ENCODE data around the gene EHBP1. TPM values are rescaled to one million over a fixed set of nuclear protein-coding genes. Genes with fewer than 3 reads are reported as not detected.
"Not testable (repeated sequence)": the region's sequence is repeated elsewhere in the genome, so short reads cannot be mapped to it uniquely, and the experiment has no call there.

Gene EHBP1
- total RNA-seq, 2 experiments from 2014 or later, result 22.7 to 29.5 TPM

GRCh38 chr2:62749111-62749510 is 43.6 kb downstream of the EHBP1 start:
- H3K9me3 Mint-ChIP-seq (ENCODE audit: low read depth); CTCF ChIA-PET; H3K27me3 Mint-ChIP-seq; H3K4me1 Mint-ChIP-seq; ATAC-seq; H3K27ac Mint-ChIP-seq; H3K4me3 Mint-ChIP-seq; DNase-seq: not testable (repeated sequence)
- peaks cover 16% of the 10 kb centered on the region for H3K36me3 Mint-ChIP-seq

DNA sequence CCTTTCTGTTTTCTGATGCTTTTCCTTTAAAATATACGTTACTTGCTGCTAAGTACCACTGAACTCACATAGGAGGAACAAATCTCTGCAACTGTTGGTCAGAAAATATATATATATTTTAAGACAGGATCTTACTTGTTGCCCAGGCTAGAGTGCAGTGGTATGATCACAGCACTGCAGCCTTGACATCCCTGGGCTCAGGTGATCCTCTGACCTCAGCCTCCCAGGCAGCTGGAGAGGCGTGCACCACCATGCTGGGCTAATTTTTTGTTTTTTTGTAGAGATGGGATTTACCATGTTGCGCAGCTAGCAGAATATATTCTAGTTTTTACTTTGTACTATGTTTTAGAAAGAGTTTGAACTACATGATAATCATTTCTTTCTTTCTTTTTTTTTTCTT is 51.5 kb downstream of the EHBP1 start:
- Mint-ChIP-seq H3K4me3 (no peak overlapping the region), H3K36me3 (peaks cover 3% of the 10 kb centered on the region), H3K4me1 (no peaks in the 10 kb centered on the region), H3K27me3 (no peaks in the 10 kb centered on the region), H3K9me3 (ENCODE audit: low read depth) (no peaks in the 10 kb centered on the region), H3K27ac (no peak overlapping the region)
- CTCF ChIA-PET, result interaction anchor here (0.6 to 1.7 kb wide), 3 partner anchors 18 to 845 kb away, joined by 3 to 5 read pairs (median 3); no protein-coding TSS in a partner anchor
- DNase-seq (no peak), ATAC-seq (no peak)

DNA sequence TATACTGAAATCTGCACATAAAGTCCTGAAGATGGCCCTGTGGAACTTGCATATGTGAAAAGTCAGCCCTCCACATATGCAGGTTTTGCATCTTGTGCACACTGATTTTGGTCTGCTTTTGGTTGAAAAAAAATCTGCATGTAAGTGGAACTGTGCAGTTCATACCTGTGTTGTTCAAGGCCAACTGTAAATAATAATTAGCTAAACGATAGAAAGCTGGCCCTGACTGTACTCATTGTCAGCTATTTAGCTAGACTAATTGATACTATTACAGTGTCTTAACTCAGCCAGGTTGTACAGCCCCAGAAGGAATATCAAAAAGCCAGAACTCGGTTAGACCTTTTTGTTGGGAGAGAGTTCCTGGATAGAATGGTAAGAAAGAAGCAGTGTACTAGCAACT is 54.5 kb downstream of the EHBP1 start:
- no peak for ATAC-seq

GRCh38 chr2:62760555-62760954 is 55.0 kb downstream of the EHBP1 start:
- Mint-ChIP-seq H3K4me1 (no peaks in the 10 kb centered on the region), H3K9me3 (ENCODE audit: low read depth) (no peaks in the 10 kb centered on the region), H3K36me3 (no peaks in the 10 kb centered on the region), H3K27me3 (no peaks in the 10 kb centered on the region), H3K27ac (no peak overlapping the region), H3K4me3 (no peak overlapping the region)
- DNase-seq (no peak), ATAC-seq (no peak)
- CTCF ChIA-PET, result no interaction called here

More for the DNA sequence above, 54.5 kb downstream of the EHBP1 start:
- H3K4me1 Mint-ChIP-seq, result no peaks in the 10 kb centered on the region
- no peaks in the 10 kb centered on the region for H3K27me3 Mint-ChIP-seq
- H3K9me3 Mint-ChIP-seq (ENCODE audit: low read depth), result no peaks in the 10 kb centered on the region
- CTCF ChIA-PET, result no interaction called here
- no peaks in the 10 kb centered on the region for H3K36me3 Mint-ChIP-seq
- no peak overlapping the region for H3K4me3 Mint-ChIP-seq
- no peak overlapping the region for H3K27ac Mint-ChIP-seq
- no peak for DNase-seq

- Mint-ChIP-seq H3K27me3 (no peaks in the 10 kb centered on the region), H3K36me3 (peaks cover 2% of the 10 kb centered on the region), H3K9me3 (ENCODE audit: low read depth) (no peaks in the 10 kb centered on the region), H3K4me1 (no peaks in the 10 kb centered on the region), H3K27ac (no peak overlapping the region), H3K4me3 (no peak overlapping the region)
- CTCF ChIA-PET, result no interaction called here
- DNase-seq (no peak), ATAC-seq (no peak)
These were observed 60.3 kb downstream of the EHBP1 start for GRCh38 chr2:62765619-62766376.

DNA sequence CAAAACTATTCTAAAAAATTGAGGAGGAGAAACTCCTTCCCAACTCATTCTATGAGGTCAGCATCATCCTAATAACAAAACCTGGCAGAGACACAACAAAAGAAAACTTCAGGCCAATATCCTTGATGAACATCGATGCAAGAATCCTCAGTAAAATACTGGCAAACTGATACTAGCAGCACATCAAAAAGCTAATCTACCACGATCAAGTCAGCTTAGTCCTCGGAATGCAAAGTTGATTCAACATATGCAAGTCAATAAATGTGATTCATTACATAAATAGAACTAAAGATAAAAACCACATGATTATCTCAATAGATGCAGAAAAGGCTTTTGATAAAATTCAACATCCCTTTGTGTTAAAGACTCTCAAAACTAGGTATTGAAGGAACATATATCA is 63.1 kb downstream of the EHBP1 start:
- H3K9me3 Mint-ChIP-seq (ENCODE audit: low read depth), result no peaks in the 10 kb centered on the region
- H3K27ac Mint-ChIP-seq, result no peak overlapping the region
- CTCF ChIA-PET, result interaction anchor here (1.0 to 1.6 kb wide), 4 partner anchors 102 to 314 kb away, joined by 3 to 6 read pairs (median 4); no protein-coding TSS in a partner anchor
- H3K4me1 Mint-ChIP-seq, result no peaks in the 10 kb centered on the region
- no peak overlapping the region for H3K4me3 Mint-ChIP-seq
- ATAC-seq, result no peak
- no peaks in the 10 kb centered on the region for H3K27me3 Mint-ChIP-seq
- no peak for DNase-seq
- H3K36me3 Mint-ChIP-seq, result peaks cover 2% of the 10 kb centered on the region

GRCh38 chr2:62770629-62771028 is 65.1 kb downstream of the EHBP1 start:
- ATAC-seq (no peak), DNase-seq (no peak)
- no peaks in the 10 kb centered on the region for H3K27me3 Mint-ChIP-seq
- H3K27ac Mint-ChIP-seq, result no peak overlapping the region
- H3K4me3 Mint-ChIP-seq, result no peak overlapping the region
- H3K9me3 Mint-ChIP-seq (ENCODE audit: low read depth), result no peaks in the 10 kb centered on the region
- CTCF ChIA-PET, result interaction anchor here (0.6 to 1.7 kb wide), 2 partner anchors 110 to 313 kb away, joined by 3 to 10 read pairs; no protein-coding TSS in a partner anchor
- peaks cover 2% of the 10 kb centered on the region for H3K36me3 Mint-ChIP-seq
- no peaks in the 10 kb centered on the region for H3K4me1 Mint-ChIP-seq

- no peaks in the 10 kb centered on the region for H3K9me3 Mint-ChIP-seq (ENCODE audit: low read depth)
- CTCF ChIA-PET, result interaction anchor here (0.8 to 4.8 kb wide), 10 partner anchors 8 to 574 kb away, joined by 3 to 62 read pairs (median 4); no protein-coding TSS in a partner anchor
- no peaks in the 10 kb centered on the region for H3K36me3 Mint-ChIP-seq
- no peaks in the 10 kb centered on the region for H3K27me3 Mint-ChIP-seq
- DNase-seq, result no peak
- ATAC-seq, result no peak
- H3K27ac Mint-ChIP-seq, result no peak overlapping the region
- H3K4me3 Mint-ChIP-seq, result no peak overlapping the region
- H3K4me1 Mint-ChIP-seq, result no peaks in the 10 kb centered on the region
These were observed 69.2 kb downstream of the EHBP1 start for GRCh38 chr2:62774555-62775366.

GRCh38 chr2:62775367-62775668 is 69.8 kb downstream of the EHBP1 start:
- CTCF ChIA-PET, result interaction anchor here (0.8 to 4.8 kb wide), 10 partner anchors 8 to 574 kb away, joined by 3 to 62 read pairs (median 4); no protein-coding TSS in a partner anchor
- no peak for DNase-seq
- no peaks in the 10 kb centered on the region for H3K36me3 Mint-ChIP-seq

GRCh38 chr2:62783679-62784078 is 78.2 kb downstream of the EHBP1 start:
- peaks cover 5% of the 10 kb centered on the region for H3K9me3 Mint-ChIP-seq (ENCODE audit: low read depth)
- CTCF ChIA-PET, result interaction anchor here (1.4 kb wide), 1 partner anchor 8 kb away, joined by 4 read pairs; no protein-coding TSS in a partner anchor
- ATAC-seq, result no peak

More at GRCh38 chr2:62775367-62775668, 69.8 kb downstream of the EHBP1 start:
- no peak overlapping the region for H3K27ac Mint-ChIP-seq
- H3K27me3 Mint-ChIP-seq, result no peaks in the 10 kb centered on the region
- H3K4me3 Mint-ChIP-seq, result no peak overlapping the region
- H3K4me1 Mint-ChIP-seq, result no peaks in the 10 kb centered on the region
- no peaks in the 10 kb centered on the region for H3K9me3 Mint-ChIP-seq (ENCODE audit: low read depth)
- ATAC-seq, result no peak

DNA sequence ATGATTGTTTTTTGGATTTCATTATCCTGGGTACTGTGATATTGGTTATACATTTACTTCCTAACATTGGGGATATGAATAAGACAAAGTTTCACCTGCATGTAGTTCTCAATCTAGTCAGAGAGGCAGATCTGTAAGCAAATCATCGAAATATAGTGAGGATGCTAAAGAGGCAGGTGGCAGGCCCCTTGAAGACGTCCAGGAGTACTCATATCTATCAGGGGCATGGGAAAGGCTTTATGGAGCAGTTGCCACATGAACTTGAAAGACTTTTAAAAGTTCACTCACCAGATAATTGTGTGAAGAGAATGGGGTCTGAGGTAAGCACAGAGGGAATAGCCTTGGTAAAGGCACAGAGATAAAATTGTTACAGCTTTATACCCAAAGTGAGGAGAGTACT is 78.8 kb downstream of the EHBP1 start:
- CTCF ChIA-PET, result no interaction called here
- H3K27ac Mint-ChIP-seq, result no peak overlapping the region

More at GRCh38 chr2:62783679-62784078, 78.2 kb downstream of the EHBP1 start:
- H3K36me3 Mint-ChIP-seq, result peaks cover 7% of the 10 kb centered on the region
- no peak overlapping the region for H3K4me3 Mint-ChIP-seq
- H3K4me1 Mint-ChIP-seq, result no peaks in the 10 kb centered on the region
- DNase-seq, result no peak
- no peak overlapping the region for H3K27ac Mint-ChIP-seq
- H3K27me3 Mint-ChIP-seq, result no peaks in the 10 kb centered on the region

GRCh38 chr2:62785216-62785615 is 79.7 kb downstream of the EHBP1 start:
- CTCF ChIA-PET, result interaction anchor here (0.6 kb wide), 1 partner anchor 14 kb away, joined by 3 read pairs; no protein-coding TSS in a partner anchor
- peaks cover 7% of the 10 kb centered on the region for H3K36me3 Mint-ChIP-seq
- no peaks in the 10 kb centered on the region for H3K27me3 Mint-ChIP-seq
- no peak for ATAC-seq
- no peak for DNase-seq
- no peaks in the 10 kb centered on the region for H3K4me1 Mint-ChIP-seq
- H3K27ac Mint-ChIP-seq, result no peak overlapping the region
- H3K4me3 Mint-ChIP-seq, result no peak overlapping the region
- H3K9me3 Mint-ChIP-seq (ENCODE audit: low read depth), result peaks cover 5% of the 10 kb centered on the region

More for the DNA sequence above, 78.8 kb downstream of the EHBP1 start:
- ATAC-seq (no peak), DNase-seq (no peak)
- Mint-ChIP-seq H3K4me3 (no peak overlapping the region), H3K27me3 (no peaks in the 10 kb centered on the region), H3K36me3 (peaks cover 7% of the 10 kb centered on the region), H3K9me3 (ENCODE audit: low read depth) (peaks cover 5% of the 10 kb centered on the region), H3K4me1 (no peaks in the 10 kb centered on the region)

DNA sequence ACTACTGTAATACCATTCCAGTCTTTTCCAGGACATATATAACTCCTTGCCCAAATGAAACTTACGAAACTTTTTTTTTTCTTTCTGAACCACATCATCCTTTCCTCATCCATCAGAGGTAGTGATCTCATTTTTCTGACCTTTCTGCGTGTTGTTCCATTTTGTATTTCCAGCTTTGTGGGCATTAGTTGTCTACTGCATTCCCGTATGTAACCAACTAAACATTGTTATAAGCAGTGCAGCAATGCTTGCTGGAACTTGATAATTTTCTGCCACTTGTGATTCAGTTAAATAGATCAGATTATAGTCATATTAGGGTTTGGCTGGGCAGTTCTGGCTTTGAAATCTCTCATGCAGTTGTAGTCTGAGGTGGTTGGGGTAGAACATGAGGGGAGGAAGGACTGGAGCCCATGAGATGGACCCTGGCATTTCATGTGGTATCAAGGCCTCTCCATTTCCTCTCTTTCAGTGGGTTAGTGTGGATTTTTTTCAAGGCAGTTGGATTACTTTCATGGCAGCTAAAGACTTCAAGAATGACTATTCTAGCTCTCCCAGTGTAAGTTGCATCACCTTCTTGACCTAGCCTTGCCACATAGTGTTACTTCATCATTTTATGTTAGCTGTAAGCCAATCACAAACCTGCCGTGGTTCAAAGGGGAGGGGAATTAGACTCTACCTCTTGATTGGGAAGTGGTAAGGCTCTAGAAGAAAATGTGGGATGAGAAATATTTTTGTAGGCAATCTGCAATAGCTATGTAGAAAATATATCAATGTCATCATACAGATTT is 80.5 kb downstream of the EHBP1 start:
- no peak for ATAC-seq
- CTCF ChIA-PET, result interaction anchor here (1.1 to 1.6 kb wide), 3 partner anchors 11 to 329 kb away, joined by 3 to 6 read pairs (median 4); no protein-coding TSS in a partner anchor
- no peak overlapping the region for H3K4me3 Mint-ChIP-seq

More for the DNA sequence above, 80.5 kb downstream of the EHBP1 start:
- Mint-ChIP-seq H3K4me1 (no peaks in the 10 kb centered on the region), H3K27ac (no peak overlapping the region), H3K36me3 (peaks cover 7% of the 10 kb centered on the region), H3K9me3 (ENCODE audit: low read depth) (peaks cover 5% of the 10 kb centered on the region), H3K27me3 (no peaks in the 10 kb centered on the region)
- DNase-seq, result no peak
